HG02642 (cell line): Measurements from ENCODE around the gene SLC25A33.
"Not testable (repeated sequence)": the region's sequence is repeated elsewhere in the genome, so short reads cannot be mapped to it uniquely, and the experiment has no call there.

Experiments used
- ATAC-seq: cut with Tn5 transposase; IDR thresholded peaks from one replicate; pipeline ENCODE4 v1.9.1; 2021; ENCODE audit warnings: mild to moderate bottlenecking; ENCODE audit not compliant: unreplicated experiment, poor library complexity

Gene SLC25A33

GRCh38 chr1:9537863-9538668, 1.2 kb upstream of the SLC25A33 start:
- no peak for ATAC-seq

- no peak for ATAC-seq
Observed at GRCh38 chr1:9538669-9539164, 548 bp upstream of the SLC25A33 start.

GRCh38 chr1:9539829-9540550, 725 bp downstream of the SLC25A33 start:
- peak; percentile 45 for ATAC-seq

GRCh38 chr1:9542430-9542829, 3.2 kb downstream of the SLC25A33 start:
- no peak for ATAC-seq

DNA sequence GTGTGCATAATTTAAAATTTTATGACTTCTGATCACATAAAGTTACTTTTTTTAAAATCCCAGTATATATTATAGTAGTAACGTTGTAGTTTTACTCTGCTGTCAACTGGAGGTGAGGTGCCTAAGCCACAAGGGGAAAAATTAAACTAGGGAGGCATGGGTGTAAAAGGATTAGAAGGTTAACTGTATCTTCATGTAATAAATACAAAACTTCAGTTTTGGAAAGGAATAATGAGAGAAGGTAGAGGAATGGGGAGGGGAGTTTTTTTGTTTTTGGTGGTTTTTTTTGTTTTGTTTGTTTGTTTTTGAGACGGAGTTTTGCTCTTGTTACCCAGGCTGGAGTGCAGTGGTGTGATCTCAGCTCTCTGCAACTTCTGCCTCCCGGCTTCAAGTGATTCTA, 5.7 kb downstream of the SLC25A33 start:
- no peak for ATAC-seq

DNA sequence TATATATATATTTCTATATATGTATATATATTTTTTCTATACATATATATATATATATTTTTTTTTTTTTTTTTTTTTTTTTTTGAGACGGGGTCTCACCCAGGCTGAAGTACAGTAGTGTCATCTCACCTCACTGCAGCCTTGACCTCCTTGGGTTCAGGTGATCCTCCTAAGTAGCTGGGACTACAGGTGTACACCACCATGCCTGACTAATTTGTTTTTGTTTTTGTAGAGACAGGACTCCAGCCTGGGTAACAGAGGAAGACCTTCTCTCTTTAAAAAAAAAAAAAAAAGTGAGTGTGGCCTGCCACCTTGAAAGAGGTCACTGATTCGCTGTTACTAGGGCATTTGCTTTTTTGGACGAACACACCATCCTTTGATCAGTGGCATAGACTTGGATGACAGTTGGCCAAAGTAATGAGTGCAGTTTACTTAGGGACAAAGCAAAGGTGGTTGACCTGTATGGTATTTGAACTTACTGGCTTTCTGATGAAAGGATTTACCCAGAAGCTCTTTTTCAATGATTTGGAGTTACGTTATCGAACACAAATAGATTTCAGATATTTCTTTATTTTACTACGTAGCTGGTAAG, 10.8 kb downstream of the SLC25A33 start:
- no peak for ATAC-seq

GRCh38 chr1:9551984-9552383, 12.7 kb downstream of the SLC25A33 start:
- ATAC-seq: no peak

DNA sequence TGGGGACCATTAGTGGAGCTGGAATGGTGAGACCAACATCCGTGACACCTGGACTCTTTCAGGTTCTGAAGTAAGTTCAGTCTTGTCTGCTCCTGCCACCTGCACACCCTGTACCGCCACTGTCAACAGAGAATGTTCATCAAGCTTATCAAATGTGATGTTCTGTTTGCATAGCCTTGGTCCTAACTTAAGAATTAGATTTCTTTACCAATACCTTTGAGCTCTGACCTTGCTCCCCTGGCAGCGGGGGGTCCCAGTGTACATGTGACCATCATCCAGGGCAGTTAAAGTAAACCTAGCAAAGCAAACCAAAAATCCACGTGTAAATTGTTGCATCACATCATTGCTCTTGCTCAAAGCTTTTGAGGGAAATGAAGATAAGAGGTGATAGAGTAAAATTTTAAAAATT, 14.5 kb downstream of the SLC25A33 start:
- ATAC-seq: no peak

DNA sequence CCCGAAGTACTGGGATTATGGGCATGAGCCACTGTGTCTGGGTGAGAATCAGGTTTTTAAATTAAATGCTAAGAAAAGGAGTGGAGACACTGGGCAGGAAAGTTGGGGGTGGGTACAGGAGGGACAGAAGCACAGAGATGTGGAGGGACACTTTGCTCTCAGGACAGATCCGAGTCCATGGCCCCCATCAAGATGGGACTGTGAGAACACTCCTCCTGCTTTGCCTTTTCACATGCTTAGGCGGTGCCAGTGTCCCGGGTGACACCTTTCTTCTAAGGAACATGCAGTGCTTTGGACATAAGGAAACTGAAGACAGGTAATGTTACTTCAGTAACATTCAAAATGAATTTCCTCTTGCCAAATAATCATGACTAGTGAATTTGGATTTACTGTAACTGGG, 16.7 kb downstream of the SLC25A33 start:
- ATAC-seq: no peak

DNA sequence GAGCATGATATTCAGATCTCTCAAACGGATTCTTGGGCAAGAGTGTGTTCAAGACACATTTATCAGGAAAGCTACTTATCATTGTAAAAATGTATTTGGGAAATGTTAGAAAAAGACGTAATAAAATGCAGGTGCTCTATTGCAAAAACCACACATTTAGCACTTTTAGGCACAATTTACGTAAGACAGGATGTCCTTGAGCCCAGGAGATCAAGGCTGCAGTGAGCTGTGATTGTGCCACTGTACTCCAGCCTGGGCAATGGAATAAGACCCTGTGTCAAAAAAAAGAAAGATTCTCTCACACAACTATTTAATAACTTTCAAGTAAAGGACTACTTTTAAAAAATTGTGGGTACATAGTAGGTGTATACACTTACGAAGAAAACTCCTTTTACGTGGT, 18.4 kb downstream of the SLC25A33 start:
- no peak for ATAC-seq

- ATAC-seq: no peak
Observed at GRCh38 chr1:9558271-9558945, 19.1 kb downstream of the SLC25A33 start.

DNA sequence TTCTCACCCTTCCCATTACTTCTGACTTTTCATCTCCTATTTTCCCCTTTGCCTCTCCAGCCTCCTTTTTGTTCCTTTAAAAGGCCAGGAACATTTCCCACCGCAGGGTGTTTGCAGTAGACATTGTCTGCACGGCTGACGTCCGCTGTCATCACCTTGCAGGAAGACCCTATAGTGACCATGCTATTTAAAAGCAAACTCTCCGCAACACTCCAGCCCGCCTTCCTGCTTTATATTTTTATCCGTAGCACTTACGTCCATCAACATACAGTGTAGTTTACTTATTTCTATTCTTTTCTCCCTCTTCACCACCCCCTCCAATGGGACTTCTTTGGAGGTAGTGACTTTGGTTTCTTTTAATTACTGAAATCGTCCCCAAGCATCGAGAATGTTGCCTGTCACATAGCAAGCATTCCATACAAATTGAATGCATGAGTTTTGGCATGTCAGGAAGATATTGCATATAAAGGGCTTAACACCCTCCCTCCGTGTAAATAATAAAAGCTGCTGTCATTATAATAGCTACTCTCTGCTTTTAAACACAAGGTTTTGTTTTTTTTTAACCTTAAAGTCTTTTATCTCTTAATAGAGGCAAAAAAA, 19.8 kb downstream of the SLC25A33 start:
- no peak for ATAC-seq

GRCh38 chr1:9559673-9560072, 20.4 kb downstream of the SLC25A33 start:
- ATAC-seq: no peak

- not testable (repeated sequence) for ATAC-seq
Observed at GRCh38 chr1:9560090-9560489, 20.8 kb downstream of the SLC25A33 start.

- ATAC-seq: no peak
Observed at GRCh38 chr1:9561429-9561828, 22.2 kb downstream of the SLC25A33 start.

DNA sequence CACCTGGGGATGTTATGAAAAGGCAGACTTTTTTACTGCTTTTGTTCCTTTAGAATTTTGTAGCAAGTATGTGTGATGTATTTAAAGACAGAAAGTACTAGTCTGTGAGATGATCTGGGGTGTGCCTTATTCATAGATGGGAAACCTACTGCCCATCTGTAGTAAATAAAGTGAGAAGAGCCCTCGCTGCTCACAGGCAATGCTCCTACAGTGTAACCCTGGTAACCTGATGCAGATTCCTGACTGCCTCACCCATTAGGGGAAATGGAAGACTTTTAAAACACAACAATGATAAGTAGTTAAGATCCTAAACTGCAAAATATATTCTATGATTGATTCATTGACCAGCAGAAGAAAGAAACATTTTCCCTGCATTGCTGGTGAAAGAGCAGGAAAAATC, 30.0 kb downstream of the SLC25A33 start:
- no peak for ATAC-seq

DNA sequence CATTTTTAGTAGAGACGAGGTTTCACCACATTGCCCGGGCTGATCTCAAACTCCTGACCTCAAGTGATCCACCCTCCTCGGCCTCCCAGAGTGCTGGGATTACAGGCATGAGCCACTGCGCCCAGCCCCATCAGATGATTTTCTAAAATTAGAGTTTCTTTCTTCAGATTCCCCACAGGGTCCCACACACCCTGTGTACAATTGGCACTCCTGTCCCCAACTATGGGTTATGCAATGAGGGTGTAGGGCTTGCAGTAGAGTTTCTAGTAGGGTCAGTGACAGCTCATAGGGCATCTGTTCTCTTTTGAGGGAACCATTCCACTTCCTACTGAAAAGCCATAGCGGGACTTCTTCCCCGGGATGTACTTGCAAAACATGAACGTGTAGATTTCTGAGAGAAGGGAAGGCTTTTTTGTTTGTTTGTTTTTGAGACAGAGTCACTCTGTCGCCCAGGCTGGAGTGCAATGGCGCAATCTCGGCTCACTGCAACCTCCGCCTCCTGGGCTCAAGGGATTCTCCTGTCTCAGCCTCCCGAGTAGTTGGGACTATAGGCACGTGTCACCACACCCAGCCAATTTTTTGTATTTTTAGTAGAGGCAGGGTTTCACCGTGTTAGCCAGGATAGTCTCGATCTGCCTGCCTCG, 31.7 kb downstream of the SLC25A33 start:
- ATAC-seq: not testable (repeated sequence)

GRCh38 chr1:9573723-9574122, 34.5 kb downstream of the SLC25A33 start:
- no peak for ATAC-seq

DNA sequence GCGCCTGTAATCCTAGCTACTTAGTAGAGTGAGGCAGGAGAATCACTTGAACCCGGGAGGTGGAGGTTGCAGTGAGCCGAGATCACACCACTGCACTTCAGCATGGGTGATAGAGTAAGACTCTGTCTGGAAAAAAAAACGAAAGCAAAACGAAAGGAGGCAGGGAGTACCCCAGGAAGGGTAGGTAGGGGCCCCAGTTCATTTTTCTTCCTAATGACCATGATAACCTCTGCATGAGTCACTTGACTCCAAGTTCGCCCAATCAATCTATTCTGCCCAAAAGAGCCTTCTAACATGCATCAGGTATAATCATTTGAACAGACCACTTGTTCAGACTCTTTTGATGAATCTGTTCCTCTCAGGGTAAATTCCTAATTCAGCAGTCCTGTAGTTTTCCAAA, 36.2 kb downstream of the SLC25A33 start:
- no peak for ATAC-seq

- no peak for ATAC-seq
Observed at GRCh38 chr1:9576903-9577302, 37.6 kb downstream of the SLC25A33 start.
